Lower leg skin (tissue), 4 donors: ENCODE measurements around the gene BCL6B. TPM values are rescaled to one million over a fixed set of nuclear protein-coding genes. Genes with fewer than 3 reads are reported as not detected.
"Not testable (repeated sequence)": the region's sequence is repeated elsewhere in the genome, so short reads cannot be mapped to it uniquely, and the experiment has no call there.

Experiments
- DNase-seq, 2 donors: peaks; one replicate each; pipeline ENCODE4 v3.0.0-alpha.2; 2019; ENCODE audit warnings: low spot score in 2 of 2
- H3K4me3 ChIP-seq: fragments of 200-600 bp; sonication (generic); 2 replicates; pipeline ENCODE4 v1.5.1; 2017; ENCODE audit warnings: mild to moderate bottlenecking, low read depth; ENCODE audit not compliant: poor library complexity, severe bottlenecking
- CTCF ChIP-seq, 3 donors: fragments of 450-650 bp; IDR thresholded peaks; one replicate each; pipeline ENCODE4 v1.5.1; 2016; ENCODE audit warnings: antibody characterized with exemption in 3 of 3, mild to moderate bottlenecking in 3 of 3, moderate library complexity in 2 of 3
- POLR2A ChIP-seq, 2 donors: fragments of 450-650 bp; IDR thresholded peaks; one replicate each; pipeline ENCODE4 v1.6.1; 2016 to 2017; ENCODE audit warnings: antibody characterized with exemption in 2 of 2, mild to moderate bottlenecking in 1 of 2, moderate library complexity in 1 of 2
- WGBS, 2 donors: methylation state at CpG; one replicate each; pipeline ENCODE4 v1.1.5; 2018; 5-methylcytosine and 5-hydroxymethylcytosine counted together
- intact Hi-C: fragments of 100-400 bp; cut with DNase I; formaldehyde crosslinking; loops from one replicate; pipeline ENCODE4 v1.15.0; 2023; ENCODE audit warnings: low total_unique reads
- total RNA-seq, 4 donors: library from RNA; depleted of rRNA; stranded (reverse); fragments of >200 nt; gene quantifications; one replicate each; pipeline ENCODE4 v1.1.0, GENCODE V29; 2016

The BCL6B gene
- total RNA-seq, 4 donors from 2014 or later = 0.72 to 5.1 (median 2.1) TPM

GRCh38 chr17:7042501-7043181 lies 19.8 kb downstream of the BCL6B start:
- intact Hi-C loops = no loop called here
- peak in 1 of 2 donors; percentile 21 for DNase-seq
- TF ChIP-seq CTCF (IDR thresholded peaks at IDR 0.05) (no peak), POLR2A (IDR thresholded peaks at IDR 0.05) (no peak)
- no peak overlapping the region for H3K4me3 ChIP-seq
- 21 to 22% methylated on average over 52 to 53 of the region's 53 CpGs for WGBS, 2 donors

- 2 to 3% methylated on average over 18 to 21 of the region's 21 CpGs for WGBS, 2 donors
- intact Hi-C loops = no loop called here
- TF ChIP-seq POLR2A (IDR thresholded peaks at IDR 0.05) (no peak), CTCF (IDR thresholded peaks at IDR 0.05) (no peak)
- peak overlapping the region; percentile 36 for H3K4me3 ChIP-seq
- DNase-seq = no peak
Measured at GRCh38 chr17:7043182-7043496, 20.3 kb downstream of the BCL6B start.

GRCh38 chr17:7043497-7044198 lies 20.8 kb downstream of the BCL6B start, which contains the start of gene SLC16A11:
TSS of gene SLC16A11 (minus strand) at chr17:7044092. CDS start at chr17:7043513, 579 bp downstream.
- intact Hi-C loops = no loop called here
- WGBS, 2 donors = 2 to 8% methylated on average over 23 to 57 of the region's 58 CpGs
- H3K4me3 ChIP-seq = peak within 1 kb of the TSS; percentile 36
- peak; percentile 44 to 91 for DNase-seq
- TF ChIP-seq CTCF (IDR thresholded peaks at IDR 0.05) (no peak), POLR2A (IDR thresholded peaks at IDR 0.05) (no peak)

GRCh38 chr17:7045492-7046126 lies 22.8 kb downstream of the BCL6B start:
- DNase-seq = no peak
- no peak overlapping the region for H3K4me3 ChIP-seq
- peak in 1 of 3 donors; percentile 40 for TF ChIP-seq CTCF (IDR thresholded peaks at IDR 0.05)
- TF ChIP-seq POLR2A (IDR thresholded peaks at IDR 0.05) = no peak
- intact Hi-C loops = no loop called here
- 26 to 29% methylated on average over 5 of the region's 5 CpGs for WGBS, 2 donors

GRCh38 chr17:7046127-7046724 lies 23.4 kb downstream of the BCL6B start:
- peak; percentile 86 to 94 for DNase-seq
- intact Hi-C loops = no loop called here
- H3K4me3 ChIP-seq = no peak overlapping the region
- no peak for TF ChIP-seq CTCF (IDR thresholded peaks at IDR 0.05)
- no peak for TF ChIP-seq POLR2A (IDR thresholded peaks at IDR 0.05)
- WGBS, 2 donors = 5 to 15% methylated on average over 15 of the region's 15 CpGs

GRCh38 chr17:7046725-7047397 lies 24.0 kb downstream of the BCL6B start:
- intact Hi-C loops, H3K4me3 ChIP-seq: not testable (repeated sequence)
- 16 to 17% methylated on average over 26 of the region's 26 CpGs for WGBS, 2 donors
- DNase-seq = peak in 1 of 2 donors; percentile 64
